ENCODE data around the gene WWOX.

DNA sequence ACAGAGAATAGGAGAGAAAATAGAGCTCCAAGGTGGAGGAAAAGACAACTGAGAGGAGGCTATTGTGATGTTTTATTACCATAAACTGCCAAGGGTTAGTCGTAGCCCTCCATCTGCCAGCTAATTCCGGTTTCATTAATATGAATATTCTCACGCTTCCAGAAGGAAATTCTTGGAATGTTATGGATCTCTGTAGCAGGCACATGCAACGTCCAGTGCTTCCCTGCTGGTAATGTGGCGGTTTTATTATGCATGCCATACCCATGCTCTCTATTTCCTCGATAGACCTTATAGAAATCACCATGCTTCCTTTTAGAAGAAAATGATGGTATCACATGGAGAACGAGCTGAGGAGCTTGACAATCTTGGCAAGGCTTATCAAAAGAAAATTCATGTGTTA is 1037.5 kb downstream of the WWOX start:
- no peak for TF ChIP-seq POLR2A (IDR thresholded peaks at IDR 0.05)
- TF ChIP-seq CTCF (IDR thresholded peaks at IDR 0.05): no peak
- no peak for TF ChIP-seq EP300 (IDR thresholded peaks at IDR 0.05)

Data from gastroesophageal sphincter (tissue), 3 donors.